Left colon (tissue), 2 donors: ENCODE measurements around the gene TNPO3. TPM values are rescaled to one million over a fixed set of nuclear protein-coding genes. Genes with fewer than 3 reads are reported as not detected.
"Not testable (repeated sequence)": the region's sequence is repeated elsewhere in the genome, so short reads cannot be mapped to it uniquely, and the experiment has no call there.

Experiments used
- ATAC-seq: fragments of 200-7000 bp; cut with Tn5 transposase; one replicate; pipeline ENCODE4 v1.9.1; 2020; ENCODE audit warnings: mild to moderate bottlenecking, moderate library complexity
- DNase-seq, 2 donors: peaks; one replicate each; pipeline ENCODE4 v3.0.0-alpha.2; 2020
- intact Hi-C, 2 donors: fragments of 100-400 bp; cut with DNase I in 1 of 2; cut with micrococcal nuclease in 1 of 2; formaldehyde crosslinking; loops; one replicate each; pipeline versions ENCODE4 v1.11.2 to v1.14.0; 2022; cut with DNase I, micrococcal nuclease
- total RNA-seq, 2 donors: library from RNA; stranded (reverse); fragmentation: NEBNext Ultra II Directional; extraction: Animal tissue kit (Norgen Biotek cat#: 25700); gene quantifications; one replicate each; pipeline ENCODE4 v1.2.1, GENCODE V29; 2021
- donor health status: DM: no; HTN: no; CAD: no.
- donor health status: DM: yes; HTN: yes; CAD: no.

TNPO3 gene
- total RNA-seq, 2 donors from 2014 or later: 35.2 to 36.4 TPM

DNA sequence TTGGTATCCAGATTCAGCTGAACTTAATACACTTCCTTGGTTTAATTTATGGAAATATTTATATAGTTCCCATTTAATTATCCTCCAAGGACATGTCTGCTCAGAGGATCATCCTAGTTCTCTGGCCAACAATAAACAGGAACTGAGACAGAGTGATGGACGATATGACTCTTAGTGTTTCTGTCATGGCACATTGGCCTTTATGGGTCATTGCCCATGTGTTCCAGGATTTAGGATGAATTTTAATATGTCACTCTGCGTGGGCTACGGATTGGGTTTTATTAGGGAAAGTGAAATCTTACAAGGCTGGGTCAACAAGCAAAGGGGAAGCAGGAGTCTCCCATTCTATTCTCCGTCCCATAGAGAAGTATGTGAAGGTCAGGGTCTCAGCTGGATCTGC lies 18.8 kb upstream of the TNPO3 start:
- intact Hi-C loops: no loop called here
- ATAC-seq: no peak
- no peak for DNase-seq

DNA sequence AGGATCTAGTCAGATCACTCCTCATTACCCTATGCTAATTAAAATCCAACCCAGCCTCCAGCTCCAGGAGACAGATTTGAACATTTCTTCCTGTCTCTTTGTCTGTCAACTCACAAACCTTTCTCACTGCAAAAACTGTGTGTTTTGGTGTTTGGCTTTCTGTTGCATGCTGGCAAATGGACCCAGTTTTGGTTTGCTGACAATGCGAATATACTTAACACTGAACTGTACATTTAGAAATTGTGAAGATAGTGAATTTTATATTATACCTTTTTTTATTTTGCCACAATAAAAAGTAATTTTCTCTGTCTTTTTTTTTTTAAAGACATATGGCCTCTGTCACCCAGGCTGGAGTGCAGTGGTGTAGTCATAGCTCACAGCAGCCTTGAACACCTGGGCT lies 18.3 kb upstream of the TNPO3 start:
- intact Hi-C loops: no loop called here
- no peak for DNase-seq
- ATAC-seq: no peak

DNA sequence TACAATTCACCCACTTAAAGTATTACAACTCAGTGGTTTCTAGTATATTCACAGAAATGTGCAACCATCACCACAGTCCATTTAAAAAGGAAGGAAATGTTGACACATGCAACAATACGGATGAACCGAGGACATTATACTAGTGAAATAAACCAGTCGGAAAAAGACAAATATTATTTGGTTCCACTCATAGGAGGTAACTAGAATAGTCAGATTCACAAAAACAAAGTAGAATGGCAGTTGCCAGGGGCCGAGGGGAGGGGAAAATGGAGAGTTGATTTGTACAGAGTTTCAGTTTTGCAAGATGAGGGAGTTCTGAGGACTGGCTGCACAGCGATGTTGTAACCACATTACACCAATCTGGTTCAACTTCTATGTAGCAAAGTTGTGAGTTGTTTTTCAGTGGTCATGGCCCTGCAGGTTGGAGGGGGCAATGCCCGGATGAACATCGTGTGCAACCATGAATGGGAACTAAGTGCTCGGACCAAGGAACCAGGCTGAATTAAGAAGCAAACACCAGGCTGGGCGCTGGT lies 17.6 kb upstream of the TNPO3 start:
- ATAC-seq (no peak), DNase-seq (no peak)
- intact Hi-C loops: no loop called here

DNA sequence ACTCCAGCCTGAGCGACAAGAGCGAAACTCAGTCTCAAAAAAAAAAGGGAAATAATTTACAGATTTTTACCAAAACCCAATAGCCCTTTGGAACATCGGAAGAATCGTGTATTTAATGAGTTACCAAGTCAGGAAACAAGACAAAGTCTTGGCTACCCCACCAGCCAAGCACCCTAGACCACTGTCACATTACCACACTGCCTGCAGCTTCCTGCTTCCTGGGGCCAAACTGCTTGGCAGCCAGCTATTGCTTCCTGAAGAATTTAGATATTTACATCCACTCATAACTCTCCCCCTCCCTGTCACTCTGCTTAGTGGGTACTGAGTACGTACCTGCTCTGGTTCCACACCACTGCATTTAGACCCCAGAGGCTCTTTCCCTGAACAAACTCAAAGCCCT lies 14.1 kb upstream of the TNPO3 start:
- intact Hi-C loops: no loop called here
- ATAC-seq (no peak), DNase-seq (no peak)

DNA sequence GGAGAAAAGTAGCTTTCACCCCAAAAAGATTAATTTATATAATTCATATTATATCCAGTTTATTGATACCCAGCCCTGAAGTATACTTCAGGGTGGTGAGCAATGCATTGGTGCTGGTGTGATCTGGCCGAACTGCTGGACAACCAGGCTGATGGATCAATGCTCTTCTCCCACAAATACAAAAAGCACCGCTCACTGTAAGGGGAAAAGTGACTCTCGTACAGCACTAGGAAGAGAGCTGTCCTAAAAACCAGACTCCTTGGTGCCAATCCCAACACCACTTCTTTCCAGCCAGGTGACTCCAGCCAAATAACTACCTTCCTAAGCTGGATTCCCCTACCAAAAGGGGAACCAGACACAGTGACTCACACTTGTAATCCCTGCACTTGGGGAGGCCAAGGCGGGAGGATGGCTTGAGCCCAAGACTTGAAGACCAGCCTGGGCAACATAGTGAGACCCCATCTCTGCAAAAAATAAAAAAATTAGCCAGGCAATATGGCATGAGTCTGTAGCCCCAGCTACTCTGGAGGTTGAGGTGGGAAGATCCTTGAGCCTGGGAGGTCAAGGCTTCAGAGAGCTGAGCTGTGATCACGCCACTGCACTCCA lies 13.1 kb upstream of the TNPO3 start:
- ATAC-seq: no peak
- DNase-seq: no peak
- intact Hi-C loops: no loop called here

DNA sequence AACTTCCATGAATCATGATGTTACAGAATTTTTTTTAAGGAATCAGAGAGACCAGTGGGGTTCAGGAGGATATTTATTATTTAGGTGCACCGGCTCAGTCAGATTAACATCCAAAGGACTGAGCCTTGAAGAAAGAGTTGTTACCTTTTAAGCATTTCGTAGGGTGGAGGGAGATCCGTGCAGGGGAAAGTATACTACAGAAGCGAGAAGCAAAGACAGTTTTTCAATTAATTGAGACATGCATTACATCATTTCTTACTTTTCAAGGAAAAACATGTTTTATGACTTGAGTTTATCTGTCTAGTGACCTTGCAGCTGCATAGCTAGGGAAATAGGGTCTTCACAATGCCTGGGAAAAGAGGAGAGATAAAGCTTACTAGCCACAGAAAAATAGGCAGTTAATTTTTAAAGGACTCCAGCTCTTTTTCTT lies 12.2 kb upstream of the TNPO3 start:
- ATAC-seq, intact Hi-C loops, DNase-seq: not testable (repeated sequence)

DNA sequence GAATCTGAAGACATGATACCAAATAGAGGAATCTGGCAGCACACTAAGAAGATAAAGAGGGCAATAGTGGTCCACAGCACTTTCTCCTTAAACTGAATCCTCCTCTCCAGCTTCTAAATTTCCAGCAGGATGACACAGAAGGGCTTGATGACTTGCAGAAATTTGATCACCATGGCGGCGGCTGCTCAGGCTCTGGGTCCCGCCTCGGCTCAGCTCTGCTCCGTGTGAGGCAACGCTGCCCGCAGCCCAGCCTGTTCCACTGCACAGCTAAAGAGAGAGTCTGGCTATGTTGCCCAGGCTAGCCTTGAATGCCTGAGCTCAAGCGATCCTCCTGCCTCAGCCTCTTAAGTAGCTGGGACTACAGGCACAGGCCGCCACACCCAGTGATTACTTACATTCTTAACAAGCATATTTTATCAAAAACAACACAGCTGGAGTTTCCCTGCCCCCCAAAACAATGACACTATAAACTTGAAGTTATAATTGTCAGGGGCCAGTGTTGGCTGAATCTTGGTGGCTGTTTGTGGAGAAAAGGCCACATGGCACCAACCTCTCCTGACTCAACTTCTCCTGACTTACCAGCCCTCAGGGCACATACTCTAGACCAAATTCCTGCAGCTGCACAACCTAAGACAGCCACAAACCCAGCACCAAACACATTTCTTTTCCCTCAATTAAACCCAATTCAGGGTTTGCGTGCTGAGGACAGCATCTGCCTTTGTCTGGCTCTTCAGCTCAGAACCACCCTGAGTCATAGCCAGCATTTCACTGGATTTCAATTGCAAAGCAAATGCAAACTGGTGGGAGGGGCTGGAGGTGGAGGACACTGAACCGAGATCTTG lies 11.6 kb upstream of the TNPO3 start:
- intact Hi-C loops: no loop called here
- DNase-seq: no peak
- no peak for ATAC-seq

DNA sequence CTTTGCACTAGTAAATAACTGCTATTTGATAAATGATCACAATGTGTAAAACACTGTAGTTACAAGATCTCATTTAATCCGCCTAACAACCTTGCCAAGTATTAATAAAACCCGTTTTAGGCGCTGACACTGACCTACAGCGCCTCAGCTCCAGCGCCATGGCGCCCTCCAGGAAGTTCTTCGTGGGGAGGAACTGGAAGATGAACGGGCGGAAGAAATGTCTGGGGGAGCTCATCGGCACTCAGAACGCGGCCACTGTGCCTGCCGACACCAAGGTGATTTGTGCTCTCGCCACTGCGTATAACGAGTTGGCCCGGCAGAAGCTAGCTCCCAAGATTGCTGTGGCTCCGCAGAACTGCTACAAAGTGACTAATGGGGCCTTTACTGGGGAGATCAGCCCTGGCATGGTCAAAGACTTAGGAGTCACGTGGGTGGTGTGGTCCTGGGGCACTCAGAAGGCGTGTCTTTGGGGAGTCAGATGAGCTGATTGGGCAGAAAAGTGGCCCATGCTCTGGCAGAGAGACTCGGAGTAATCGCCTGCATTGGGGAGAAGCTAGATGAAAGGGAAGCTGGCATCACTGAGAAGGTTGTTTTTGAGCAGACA lies 1.1 kb upstream of the TNPO3 start:
- no peak for DNase-seq
- intact Hi-C loops: no loop called here
- no peak for ATAC-seq

DNA sequence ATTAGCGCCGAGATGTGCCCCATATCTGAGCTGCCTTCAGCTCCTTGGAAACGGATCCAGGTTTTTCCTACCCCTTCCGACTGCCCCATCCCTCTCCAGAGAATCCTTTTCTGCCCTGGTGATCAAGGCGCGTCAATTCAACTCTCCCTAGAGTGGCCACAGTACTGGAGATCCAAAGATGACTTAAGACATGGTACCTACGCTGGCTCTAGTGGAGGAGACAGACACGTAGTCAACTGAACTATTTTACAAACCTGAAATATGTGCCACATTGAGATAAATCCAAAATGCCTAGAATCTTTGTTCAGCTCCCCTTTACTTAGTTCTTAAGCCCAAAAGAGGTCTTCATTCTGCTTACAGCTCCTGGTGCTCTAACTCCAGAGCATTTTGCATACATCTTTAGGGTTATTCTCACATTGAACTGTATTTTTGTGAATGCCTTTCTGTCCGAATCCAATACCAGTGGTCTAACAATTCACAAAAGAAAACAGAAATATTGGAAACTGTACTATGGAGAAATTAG lies 444 bp upstream of the TNPO3 start:
- intact Hi-C loops: no loop called here
- DNase-seq (no peak), ATAC-seq (peak; percentile 29)

DNA sequence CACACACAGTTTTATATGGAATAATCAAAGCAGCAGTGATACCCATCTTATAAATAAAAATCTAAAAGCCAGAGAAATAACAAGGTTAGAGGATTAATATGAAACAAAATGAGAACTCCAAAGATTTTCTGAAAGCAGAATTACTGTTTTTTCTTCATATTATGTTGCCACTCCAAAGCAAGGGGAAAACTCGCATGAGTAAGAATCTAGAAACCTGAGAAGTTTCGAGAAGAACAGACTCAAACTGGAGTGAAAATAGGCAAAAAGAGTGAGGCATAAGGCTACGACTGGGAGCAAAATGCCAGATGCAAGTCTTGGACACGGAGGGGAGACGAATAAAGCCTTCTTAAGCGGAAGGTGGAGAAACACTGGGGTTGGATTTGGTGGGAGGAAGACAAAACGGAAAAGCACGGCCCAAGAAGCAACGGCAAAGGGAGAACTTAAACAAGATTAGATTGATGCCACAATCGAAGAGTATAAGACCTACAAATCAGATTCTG lies 923 bp downstream of the TNPO3 start:
- ATAC-seq (no peak), DNase-seq (no peak)
- intact Hi-C loops: no loop called here

DNA sequence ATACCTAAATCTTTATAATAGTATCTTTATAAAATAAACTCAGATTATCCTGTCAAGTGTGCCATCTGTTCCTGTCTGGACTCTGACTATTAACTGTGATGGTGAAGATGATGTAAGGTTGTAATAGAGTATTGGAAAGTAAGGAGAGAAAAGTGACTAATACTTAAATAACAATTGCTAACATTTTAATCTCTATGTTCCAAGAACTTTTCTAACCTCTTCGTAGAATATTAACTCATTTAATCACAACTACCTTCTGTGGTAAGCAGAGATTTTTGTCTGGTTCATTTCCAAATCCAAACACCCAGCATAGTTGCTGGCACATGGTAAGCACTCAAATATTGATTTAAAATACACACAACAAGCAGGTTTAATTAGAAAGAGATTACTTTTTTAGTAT lies 2.5 kb downstream of the TNPO3 start:
- DNase-seq (no peak), ATAC-seq (no peak)
- intact Hi-C loops: no loop called here

DNA sequence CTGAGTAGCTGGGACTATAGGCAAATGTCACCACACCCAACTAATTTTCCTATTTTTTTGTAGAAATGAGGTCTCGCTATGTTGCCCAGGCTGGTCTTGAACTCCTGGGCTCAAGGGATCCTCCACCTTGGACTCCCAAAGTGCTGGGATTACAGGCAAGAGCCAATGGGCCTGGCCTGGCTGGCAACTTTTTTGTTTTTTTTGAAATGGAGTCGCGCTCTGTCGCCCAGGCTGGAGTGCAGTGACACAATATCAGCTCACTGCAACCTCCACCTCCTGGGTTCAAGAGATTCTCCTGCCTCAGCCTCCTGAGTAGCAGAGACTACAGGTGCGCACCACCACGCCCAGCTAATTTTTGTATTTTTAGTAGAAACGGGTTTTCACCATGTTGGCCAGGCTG lies 3.5 kb downstream of the TNPO3 start:
- DNase-seq, intact Hi-C loops, ATAC-seq: not testable (repeated sequence)

DNA sequence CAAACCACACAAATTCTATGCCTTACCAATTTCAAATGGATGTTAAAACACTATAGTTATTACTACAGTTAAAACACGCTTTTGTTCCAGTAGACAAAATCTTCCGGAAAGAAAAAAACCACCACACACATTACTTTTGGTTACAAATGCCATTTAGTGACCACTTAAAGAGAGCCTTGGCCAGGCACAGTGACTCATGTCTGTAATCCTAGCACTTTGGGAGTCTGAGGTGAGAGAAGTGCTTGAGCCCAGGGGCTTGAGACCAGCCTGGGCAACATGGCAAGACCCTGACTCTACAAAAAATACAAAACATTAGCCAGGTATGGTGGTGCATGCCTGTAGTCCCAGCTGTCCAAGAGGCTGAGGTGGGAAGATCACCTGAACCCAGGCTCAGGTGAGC lies 7.2 kb downstream of the TNPO3 start:
- DNase-seq: no peak
- intact Hi-C loops: no loop called here
- no peak for ATAC-seq

DNA sequence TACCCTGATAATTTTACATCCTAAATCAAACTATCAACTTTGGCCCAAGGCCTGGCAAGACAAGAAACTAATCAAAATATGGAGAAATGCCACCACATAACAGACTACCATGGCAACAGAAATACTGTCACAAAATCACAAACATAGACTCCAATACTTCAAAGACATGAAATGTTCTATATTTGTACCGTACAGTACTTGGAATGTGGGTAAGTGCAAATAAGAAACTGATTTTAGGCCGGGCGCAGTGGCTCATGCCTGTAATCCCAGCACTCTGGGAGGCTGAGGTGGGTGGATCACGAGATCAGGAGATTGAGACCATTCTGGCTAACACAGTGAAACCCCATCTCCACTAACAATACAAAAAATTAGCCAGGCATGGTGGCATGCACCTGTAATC lies 9.2 kb downstream of the TNPO3 start:
- intact Hi-C loops: no loop called here
- no peak for ATAC-seq
- no peak for DNase-seq

DNA sequence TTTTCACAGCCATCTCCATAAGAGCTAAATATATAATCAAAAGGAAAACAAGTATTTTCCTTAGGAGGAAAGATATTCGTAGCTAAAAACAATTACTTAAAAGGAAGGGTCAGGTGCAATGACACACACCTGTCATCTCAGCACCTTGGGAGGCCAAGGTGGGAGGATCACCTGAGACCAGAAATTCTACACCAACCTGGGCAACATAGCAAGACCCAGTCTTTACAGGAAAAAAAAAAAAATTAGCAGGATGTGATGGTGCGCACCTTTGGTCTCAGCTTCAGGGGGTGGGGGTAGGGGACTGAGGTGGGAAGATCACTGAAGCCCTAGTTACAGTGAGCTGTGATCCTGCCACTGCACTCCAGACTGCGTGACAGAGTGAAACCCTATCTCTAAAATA lies 11.9 kb downstream of the TNPO3 start:
- intact Hi-C loops: no loop called here
- ATAC-seq: no peak
- DNase-seq: no peak

DNA sequence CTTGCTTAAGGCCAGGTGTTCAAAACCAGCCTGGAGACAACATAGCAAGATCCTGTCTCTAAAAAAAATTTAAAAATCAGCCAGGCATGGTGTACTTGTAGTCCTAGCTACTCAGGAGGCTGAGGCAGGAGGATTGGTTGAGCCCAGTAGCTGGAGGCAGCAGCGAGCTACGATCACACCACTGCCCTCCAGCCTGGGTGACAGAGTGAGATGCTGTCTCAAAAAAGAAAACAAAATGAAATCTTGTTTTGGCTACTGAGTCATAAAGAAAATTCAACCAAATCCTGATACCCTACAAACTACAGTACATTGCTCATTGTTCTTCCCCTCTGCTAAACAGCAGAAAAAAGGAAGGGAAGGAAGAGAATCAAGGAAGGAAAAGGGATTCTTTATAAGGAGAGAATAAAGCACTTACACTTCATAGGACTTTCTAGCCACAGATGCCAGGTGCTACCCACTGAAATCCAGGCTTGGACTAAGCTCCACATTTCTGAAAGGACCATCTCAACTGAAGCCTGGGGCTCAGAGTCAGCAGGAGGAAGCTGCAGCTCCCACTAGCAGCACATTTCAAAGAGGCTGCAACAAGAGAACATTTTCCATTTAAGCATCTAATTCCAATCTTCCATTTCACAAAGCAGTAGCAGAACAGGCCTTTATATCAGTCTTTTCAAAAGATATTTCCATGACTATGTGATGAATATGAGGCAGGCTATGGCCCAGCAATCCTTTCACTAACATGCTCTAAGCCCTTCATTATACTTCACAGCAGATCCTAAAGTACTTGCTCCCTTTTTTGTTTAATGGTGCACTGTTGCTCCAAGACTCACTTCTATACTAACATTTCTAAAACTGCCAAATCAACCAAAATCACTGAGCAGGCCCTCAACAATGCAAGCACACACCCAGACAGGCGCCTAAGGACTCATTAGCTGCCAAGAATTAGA lies 13.5 kb downstream of the TNPO3 start:
- no peak for DNase-seq
- ATAC-seq: no peak
- intact Hi-C loops: no loop called here

DNA sequence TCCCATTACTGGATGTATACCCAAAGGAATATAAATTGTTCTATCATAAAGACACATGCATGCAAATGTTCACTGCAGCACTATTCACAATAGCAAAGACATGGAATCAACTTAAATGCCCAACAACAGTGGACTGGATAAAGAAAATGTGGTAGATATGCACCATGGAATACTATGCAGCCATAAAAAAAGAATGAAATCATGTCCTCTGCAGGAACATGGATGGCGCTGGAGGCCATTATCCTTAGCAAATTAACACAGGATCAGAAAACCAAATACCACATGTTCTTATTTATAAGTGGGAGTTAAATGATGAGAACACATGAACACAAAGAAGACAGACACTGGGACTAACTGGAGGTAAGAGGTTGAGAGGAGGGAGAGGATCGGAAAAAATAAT lies 16.4 kb downstream of the TNPO3 start:
- ATAC-seq, DNase-seq, intact Hi-C loops: not testable (repeated sequence)

DNA sequence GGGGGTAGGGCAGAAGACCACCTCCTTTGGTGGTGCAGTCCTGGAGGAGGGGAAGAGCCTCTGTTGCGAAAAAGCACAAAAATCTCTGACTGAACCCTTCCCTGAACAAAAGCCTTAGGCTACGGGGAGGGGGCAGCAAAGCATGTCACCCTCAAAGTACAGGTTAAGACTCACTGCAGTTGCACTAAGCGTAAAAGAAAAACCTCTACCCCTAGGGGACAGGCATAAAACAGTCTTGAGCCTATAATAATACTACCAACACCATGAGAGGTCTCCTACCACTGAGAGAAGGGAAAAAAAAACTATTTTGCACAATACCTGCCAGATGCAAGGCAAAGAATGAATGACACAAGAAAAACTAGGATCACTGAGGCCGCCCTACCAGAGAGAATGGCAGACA lies 17.3 kb downstream of the TNPO3 start:
- DNase-seq (no peak), ATAC-seq (no peak)

DNA sequence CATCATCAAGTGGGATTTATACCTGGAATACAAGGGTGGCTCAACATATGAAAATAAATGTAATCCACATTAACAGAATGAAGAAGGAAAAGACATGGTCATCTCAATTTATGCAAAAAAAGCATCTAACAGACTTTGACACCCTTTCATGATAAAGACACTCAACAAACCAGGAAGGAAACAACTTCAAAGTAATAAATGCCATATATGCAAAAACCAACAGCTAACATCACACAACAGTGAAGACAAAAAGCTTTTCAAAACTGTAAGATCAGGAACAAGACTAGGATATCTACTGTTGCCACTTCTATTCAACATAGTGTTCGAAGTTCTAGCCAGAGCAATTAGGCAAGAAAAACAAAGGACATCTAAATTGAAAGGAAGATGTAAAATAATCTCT lies 22.9 kb downstream of the TNPO3 start:
- no peak for ATAC-seq
- intact Hi-C loops: no loop called here
- no peak for DNase-seq

More for the DNA sequence above, 17.3 kb downstream of the TNPO3 start:
- intact Hi-C loops: no loop called here
